AG04450 (cell line): ENCODE data around the gene ORAI2. TPM values are rescaled to one million over a fixed set of nuclear protein-coding genes. Genes with fewer than 3 reads are reported as not detected.
A peak's percentile ranks its signal among the peaks of the same experiment; 100 is the strongest.
"Not testable (repeated sequence)": the region's sequence is repeated elsewhere in the genome, so short reads cannot be mapped to it uniquely, and the experiment has no call there.

Experiments used
- CTCF ChIA-PET: fragments of 300-600, 350-600 bp; formaldehyde crosslinking; extraction: SDS; loops from one replicate; lab custom pipeline; 2022; ENCODE audit warnings: antibody characterized with exemption, inconsistent platforms; lab: Charles Lee
- POLR2A ChIA-PET: fragments of 350-600 bp; formaldehyde crosslinking; extraction: SDS; loops from one replicate; lab custom pipeline; 2021; ENCODE audit warnings: antibody characterized with exemption, inconsistent platforms; lab: Yijun Ruan, JAX
- DNase-seq: peaks from one replicate; pipeline ENCODE4 v3.0.0-alpha.2; 2011; ENCODE audit warnings: low read depth, low spot score
- H3K27ac ChIP-seq: one replicate; pipeline ENCODE4 v1.5.1; 2012; ENCODE audit warnings: low read depth, low read length, control low read depth
- H3K27me3 ChIP-seq: one replicate; pipeline ENCODE4 v1.6.0; 2012; ENCODE audit warnings: low read length; ENCODE audit not compliant: control insufficient read depth, insufficient read depth
- H3K4me3 ChIP-seq: 2 replicates; pipeline ENCODE4 v1.5.1; 2011; ENCODE audit warnings: mild to moderate bottlenecking, low read depth, low read length, control low read depth
- H3K9me3 ChIP-seq: 2 replicates; pipeline ENCODE4 v1.5.1; 2012; ENCODE audit warnings: low read length; ENCODE audit not compliant: control insufficient read depth, insufficient read depth
- CTCF ChIP-seq: IDR thresholded peaks from 2 replicates; pipeline ENCODE4 v1.5.1; 2011; ENCODE audit warnings: low read depth, low read length, control low read depth, inconsistent platforms
- polyA plus RNA-seq: library from polyadenylated mRNA; depleted of rRNA; stranded (reverse); fragments of >200 nt; gene quantifications from 2 replicates; pipeline ENCODE4 v1.2.3, GENCODE V29; 2011

The ORAI2 gene
- polyA plus RNA-seq, 1 experiment, result 27.8 TPM

- ChIA-PET CTCF (no interaction called here), POLR2A (no interaction called here)
- no peak for DNase-seq
- Histone ChIP-seq H3K27ac (no peak overlapping the region), H3K27me3 (no peaks in the 10 kb centered on the region), H3K4me3 (no peak overlapping the region), H3K9me3 (no peaks in the 10 kb centered on the region; the same call in 1 of the 2 replicates)
- TF ChIP-seq CTCF, result no peak
Measured at GRCh38 chr7:102473271-102473991, 40.1 kb downstream of the ORAI2 start.

DNA sequence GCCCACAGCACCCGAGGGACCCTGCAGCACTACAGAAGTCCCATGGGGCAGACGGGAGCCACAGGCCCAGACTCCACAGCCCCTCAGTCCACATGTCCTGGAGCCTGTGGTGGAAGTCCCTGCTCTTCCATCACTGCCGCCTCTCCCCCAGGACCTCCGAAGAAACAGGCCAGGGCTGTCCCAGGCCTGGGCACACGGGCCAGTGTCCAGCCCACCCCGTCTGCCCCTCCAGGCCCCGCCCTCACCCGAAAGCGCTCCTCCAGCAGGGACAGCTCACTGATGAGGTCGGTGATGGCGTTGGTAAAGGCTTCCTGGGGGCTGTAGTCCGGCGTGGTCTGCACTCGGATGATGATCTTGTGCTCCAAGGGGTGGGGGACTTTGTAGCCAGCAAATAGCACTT, 40.7 kb downstream of the ORAI2 start:
- POLR2A ChIA-PET, H3K27me3 ChIP-seq, H3K9me3 ChIP-seq, H3K27ac ChIP-seq, CTCF ChIA-PET, DNase-seq, H3K4me3 ChIP-seq: not testable (repeated sequence)

- H3K27ac ChIP-seq, H3K27me3 ChIP-seq, POLR2A ChIA-PET, DNase-seq, H3K4me3 ChIP-seq, CTCF ChIA-PET, H3K9me3 ChIP-seq: not testable (repeated sequence)
Measured at GRCh38 chr7:102474736-102475435, 41.5 kb downstream of the ORAI2 start.

DNA sequence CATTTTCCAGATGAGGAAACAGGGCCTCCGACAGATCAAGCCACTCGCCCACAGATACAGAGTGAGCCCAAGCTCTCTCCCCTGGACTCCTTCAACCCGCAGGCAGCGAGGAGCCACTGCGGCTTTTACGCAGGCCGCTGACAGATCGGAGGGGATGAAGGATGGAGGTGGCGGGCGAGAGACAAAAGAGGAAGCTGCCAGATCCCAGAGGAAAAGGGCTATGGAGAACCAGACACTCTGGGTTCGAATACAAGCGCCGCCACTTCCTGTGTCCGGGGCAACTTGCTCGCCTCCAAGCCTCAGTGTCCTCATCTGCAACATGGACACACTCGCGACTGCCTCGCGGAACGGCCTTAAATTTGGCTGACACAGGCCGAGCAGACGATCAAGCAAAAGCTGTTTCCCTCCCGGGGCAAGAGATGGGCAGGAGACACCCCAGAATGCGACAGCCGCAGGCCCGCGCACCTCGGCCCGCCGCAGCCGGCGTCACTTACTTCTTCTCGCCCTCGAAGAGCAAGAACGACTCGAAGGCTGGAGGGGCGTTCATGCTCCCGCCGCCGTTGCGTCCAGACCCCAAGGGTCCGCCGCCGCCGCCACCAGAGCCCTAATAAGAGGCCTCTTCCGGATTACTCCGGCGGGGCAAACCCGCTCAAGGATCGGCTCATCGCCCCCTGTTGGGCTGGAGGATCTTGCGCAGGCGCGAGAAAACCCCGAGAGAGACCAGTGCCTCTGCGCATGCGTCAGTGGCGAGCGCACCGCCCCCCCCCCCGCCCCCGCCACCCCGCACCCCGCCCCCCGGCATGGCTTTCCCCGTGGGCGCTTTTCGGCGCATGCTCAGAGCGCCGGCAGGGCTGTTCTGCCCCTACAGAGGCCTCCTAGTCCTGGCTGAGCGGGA, 45.2 kb downstream of the ORAI2 start, which contains the start of gene POLR2J:
Gene POLR2J, minus strand, starts transcription at position 609 of the 895 bp plus-strand sequence. Its CDS starts 62 bp downstream, at position 547.
- H3K27ac ChIP-seq, H3K27me3 ChIP-seq, CTCF ChIA-PET, H3K9me3 ChIP-seq, POLR2A ChIA-PET: not testable (repeated sequence)
- peak within 1 kb of the TSS; percentile 50 for H3K4me3 ChIP-seq
- peak; percentile 59 for DNase-seq
- peak; percentile 39 for TF ChIP-seq CTCF

- H3K9me3 ChIP-seq, H3K4me3 ChIP-seq, H3K27ac ChIP-seq, DNase-seq, POLR2A ChIA-PET, H3K27me3 ChIP-seq: not testable (repeated sequence)
- CTCF ChIA-PET, result interaction anchor here (1.1 kb wide), 1 partner anchor 29 kb away, joined by 3 read pairs; no protein-coding TSS in a partner anchor
Measured at GRCh38 chr7:102479209-102479584, 45.8 kb downstream of the ORAI2 start.

DNA sequence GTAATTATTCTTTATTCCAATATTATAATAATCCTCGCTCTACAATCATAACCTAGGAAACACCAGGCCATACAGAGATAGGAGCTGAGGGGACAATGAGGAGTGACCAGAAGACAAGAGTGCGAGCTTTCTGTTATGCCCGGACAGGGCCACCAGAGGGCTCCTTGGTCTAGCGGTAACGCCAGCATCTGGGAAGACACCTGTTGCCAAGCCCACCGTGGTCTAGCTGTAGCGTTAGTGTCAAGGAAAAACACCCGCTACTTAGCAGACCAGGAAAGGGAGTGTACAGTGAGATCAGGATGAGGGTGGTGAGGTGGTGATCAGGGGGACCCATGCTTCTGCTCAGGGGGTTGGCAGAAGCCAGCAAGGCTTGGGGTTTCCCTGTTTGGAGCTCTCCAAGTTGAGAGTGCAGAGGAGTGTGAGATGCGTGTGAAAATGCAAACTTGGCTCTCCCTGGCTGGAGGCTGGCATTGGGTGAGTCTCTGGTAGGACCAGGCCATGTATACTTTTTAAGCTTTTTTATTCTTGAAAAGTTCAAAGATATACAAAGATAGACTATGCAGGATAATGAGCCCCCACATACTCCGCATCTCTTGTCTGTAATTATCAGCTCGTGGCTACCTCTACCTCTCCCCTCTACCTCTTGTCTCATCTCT, 46.7 kb downstream of the ORAI2 start:
- POLR2A ChIA-PET, H3K27me3 ChIP-seq, H3K9me3 ChIP-seq, H3K4me3 ChIP-seq, DNase-seq, H3K27ac ChIP-seq: not testable (repeated sequence)
- CTCF ChIA-PET, result interaction anchor here (1.1 kb wide), 1 partner anchor 30 kb away, joined by 3 read pairs; no protein-coding TSS in a partner anchor
- TF ChIP-seq CTCF, result peak; percentile 51

GRCh38 chr7:102481962-102482361, 48.6 kb downstream of the ORAI2 start:
- DNase-seq, result not testable (repeated sequence)

GRCh38 chr7:102484317-102484716, 50.9 kb downstream of the ORAI2 start:
- DNase-seq, H3K27me3 ChIP-seq, H3K9me3 ChIP-seq, CTCF ChIA-PET, POLR2A ChIA-PET, H3K4me3 ChIP-seq, H3K27ac ChIP-seq: not testable (repeated sequence)

More at GRCh38 chr7:102481962-102482361, 48.6 kb downstream of the ORAI2 start:
- H3K27ac ChIP-seq, H3K9me3 ChIP-seq, H3K4me3 ChIP-seq, H3K27me3 ChIP-seq, POLR2A ChIA-PET, CTCF ChIA-PET: not testable (repeated sequence)
